Neural progenitor cell (in vitro differentiated cells): ENCODE measurements around the gene FHAD1. TPM values are rescaled to one million over a fixed set of nuclear protein-coding genes. Genes with fewer than 3 reads are reported as not detected.

Experiments used
- DNase-seq: peaks from one replicate; pipeline ENCODE4 v3.0.0-alpha.2; 2016; ENCODE audit warnings: low spot score
- H2AFZ ChIP-seq: fragments of 200-600 bp; sonication (generic); replicated peaks from 2 replicates; pipeline ENCODE4 v1.6.1; 2016; ENCODE audit warnings: antibody characterized with exemption
- H3F3A ChIP-seq: fragments of 200-600 bp; sonication (generic); 2 replicates; pipeline ENCODE4 v1.6.1; 2016; ENCODE audit warnings: antibody characterized with exemption, low read depth
- H3K27ac ChIP-seq: fragments of 200-600 bp; sonication (generic); 2 replicates; pipeline ENCODE4 v1.5.1; 2016; ENCODE audit warnings: mild to moderate bottlenecking
- H3K27me3 ChIP-seq: fragments of 200-600 bp; sonication (generic); 2 replicates; pipeline ENCODE4 v1.6.1; 2016; ENCODE audit warnings: mild to moderate bottlenecking, moderate library complexity
- H3K36me3 ChIP-seq: fragments of 200-600 bp; sonication (generic); 2 replicates; pipeline ENCODE4 v1.5.1; 2016
- H3K4me1 ChIP-seq: fragments of 200-600 bp; sonication (generic); 2 replicates; pipeline ENCODE4 v1.6.1; 2016; ENCODE audit warnings: mixed run types
- H3K4me2 ChIP-seq: fragments of 200-600 bp; sonication (generic); 2 replicates; pipeline ENCODE4 v1.6.1; 2016
- H3K4me3 ChIP-seq: fragments of 200-600 bp; sonication (generic); 2 replicates; pipeline ENCODE4 v1.5.1; 2016
- H3K79me2 ChIP-seq: fragments of 200-600 bp; sonication (generic); 2 replicates; pipeline ENCODE4 v1.6.1; 2016; ENCODE audit warnings: low read depth
- H3K9ac ChIP-seq: fragments of 200-600 bp; sonication (generic); 2 replicates; pipeline ENCODE4 v1.6.1; 2016
- H3K9me3 ChIP-seq: fragments of 200-600 bp; sonication (generic); 2 replicates; pipeline ENCODE4 v1.5.1; 2016; ENCODE audit warnings: low read depth
- H4K20me1 ChIP-seq: fragments of 200-600 bp; sonication (generic); 2 replicates; pipeline ENCODE4 v1.6.1; 2016; ENCODE audit warnings: low read depth
- H3K27ac Mint-ChIP-seq: 3 replicates; pipeline ENCODE4 v1.8.0; 2021; ENCODE audit warnings: mixed read lengths
- H3K27me3 Mint-ChIP-seq: 2 replicates; pipeline ENCODE4 v1.8.0; 2022; ENCODE audit warnings: low read depth, mild to moderate bottlenecking, inconsistent platforms, moderate library complexity, mixed read lengths; ENCODE audit not compliant: insufficient read depth
- H3K36me3 Mint-ChIP-seq: 3 replicates; pipeline ENCODE4 v1.8.0; 2021; ENCODE audit warnings: mixed read lengths
- H3K4me1 Mint-ChIP-seq: 3 replicates; pipeline ENCODE4 v1.8.0; 2021; ENCODE audit warnings: mixed read lengths
- H3K4me3 Mint-ChIP-seq: 3 replicates; pipeline ENCODE4 v1.8.0; 2021; ENCODE audit warnings: mild to moderate bottlenecking, moderate library complexity, mixed read lengths
- H3K9me3 Mint-ChIP-seq: 3 replicates; pipeline ENCODE4 v1.8.0; 2020; ENCODE audit warnings: mixed read lengths
- EZH2 ChIP-seq: fragments of 200-600 bp; sonication (generic); IDR thresholded peaks from 2 replicates; pipeline ENCODE4 v1.6.1; 2017; ENCODE audit warnings: antibody characterized with exemption, mild to moderate bottlenecking, moderate library complexity
- EZH2phosphoT487 ChIP-seq: fragments of 200-600 bp; sonication (generic); IDR thresholded peaks from 2 replicates; pipeline ENCODE4 v1.6.1; 2017; ENCODE audit warnings: antibody characterized with exemption
- total RNA-seq: library from RNA; depleted of rRNA; stranded (reverse); fragments of >200 nt; gene quantifications from 2 replicates; pipeline ENCODE4 v1.2.3, GENCODE V29; 2015; ENCODE audit warnings: low replicate concordance
- TF ChIP-seq, protein P1 (sequence below): fragments of 200-600 bp; sonication (generic); IDR thresholded peaks from 2 replicates; pipeline ENCODE4 v1.5.1; 2017; ENCODE audit warnings: antibody characterized with exemption, mild to moderate bottlenecking

The FHAD1 gene
- total RNA-seq, 1 donor from 2014 or later = 9.1 TPM

DNA sequence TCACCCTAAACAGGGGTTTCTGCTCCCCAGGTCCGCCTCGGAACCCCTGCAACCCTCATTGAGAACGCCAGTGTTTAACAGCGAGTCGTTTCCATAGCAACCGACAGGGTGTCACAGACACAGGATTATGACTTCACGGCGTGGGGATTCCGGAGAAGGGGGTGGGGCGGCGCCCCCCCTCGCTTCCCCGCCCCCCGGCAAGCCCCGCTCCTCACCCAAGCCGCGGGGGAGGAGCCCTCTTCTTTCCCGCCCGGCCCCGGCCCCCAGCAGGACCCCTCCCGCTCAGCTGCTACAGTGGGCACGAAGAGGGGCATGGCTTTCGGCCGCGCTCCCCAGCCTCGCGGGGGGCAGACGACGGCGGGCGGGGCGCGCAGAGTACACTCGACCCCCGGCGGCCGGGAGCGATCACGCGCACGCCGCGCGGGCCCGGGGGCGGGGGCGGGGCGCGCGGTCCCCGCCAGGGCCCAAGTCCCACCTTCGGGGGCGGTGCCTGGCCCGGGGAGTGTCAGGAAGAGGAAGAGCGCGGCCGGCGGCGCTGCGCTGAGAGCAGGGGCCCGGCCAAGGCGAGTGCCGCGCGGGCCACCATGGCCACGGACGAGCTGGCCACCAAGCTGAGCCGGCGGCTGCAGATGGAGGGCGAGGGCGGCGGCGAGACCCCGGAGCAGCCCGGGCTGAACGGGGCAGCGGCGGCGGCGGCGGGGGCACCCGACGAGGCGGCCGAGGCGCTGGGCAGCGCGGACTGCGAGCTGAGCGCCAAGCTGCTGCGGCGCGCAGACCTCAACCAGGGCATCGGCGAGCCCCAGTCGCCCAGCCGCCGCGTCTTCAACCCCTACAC is 162.6 kb downstream of the FHAD1 start, which contains the start of gene EFHD2:
TSS of gene EFHD2 (plus strand) at position 501 of the 835 bp plus-strand sequence. CDS start at position 585, 84 bp downstream.
- no peaks in the 10 kb centered on the region for H3K36me3 Mint-ChIP-seq
- peaks cover 31% of the 10 kb centered on the region for H3K4me1 Mint-ChIP-seq
- H3F3A ChIP-seq = peaks cover 6% of the 10 kb centered on the region
- no peaks in the 10 kb centered on the region for H3K36me3 ChIP-seq
- peak within 1 kb of the TSS; percentile 72 for H3K4me3 ChIP-seq
- H3K27ac ChIP-seq = no peak within 1 kb of the TSS
- peak; percentile 93 for DNase-seq
- H3K4me2 ChIP-seq = peak within 1 kb of the TSS; percentile 95
- peak within 1 kb of the TSS; percentile 93 for H3K27ac Mint-ChIP-seq
- peaks cover 14% of the 10 kb centered on the region for H4K20me1 ChIP-seq
- H3K9ac ChIP-seq = no peak within 1 kb of the TSS
- H3K4me3 Mint-ChIP-seq = peak within 1 kb of the TSS; percentile 90
- peaks cover 11% of the 10 kb centered on the region for H3K4me1 ChIP-seq
- H3K79me2 ChIP-seq = no peaks in the 10 kb centered on the region
- TF ChIP-seq EZH2phosphoT487 = no peak
- TF ChIP-seq, protein P1, sequence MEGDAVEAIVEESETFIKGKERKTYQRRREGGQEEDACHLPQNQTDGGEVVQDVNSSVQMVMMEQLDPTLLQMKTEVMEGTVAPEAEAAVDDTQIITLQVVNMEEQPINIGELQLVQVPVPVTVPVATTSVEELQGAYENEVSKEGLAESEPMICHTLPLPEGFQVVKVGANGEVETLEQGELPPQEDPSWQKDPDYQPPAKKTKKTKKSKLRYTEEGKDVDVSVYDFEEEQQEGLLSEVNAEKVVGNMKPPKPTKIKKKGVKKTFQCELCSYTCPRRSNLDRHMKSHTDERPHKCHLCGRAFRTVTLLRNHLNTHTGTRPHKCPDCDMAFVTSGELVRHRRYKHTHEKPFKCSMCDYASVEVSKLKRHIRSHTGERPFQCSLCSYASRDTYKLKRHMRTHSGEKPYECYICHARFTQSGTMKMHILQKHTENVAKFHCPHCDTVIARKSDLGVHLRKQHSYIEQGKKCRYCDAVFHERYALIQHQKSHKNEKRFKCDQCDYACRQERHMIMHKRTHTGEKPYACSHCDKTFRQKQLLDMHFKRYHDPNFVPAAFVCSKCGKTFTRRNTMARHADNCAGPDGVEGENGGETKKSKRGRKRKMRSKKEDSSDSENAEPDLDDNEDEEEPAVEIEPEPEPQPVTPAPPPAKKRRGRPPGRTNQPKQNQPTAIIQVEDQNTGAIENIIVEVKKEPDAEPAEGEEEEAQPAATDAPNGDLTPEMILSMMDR = no peak
- no peaks in the 10 kb centered on the region for H3K9me3 ChIP-seq
- peaks cover 54% of the 10 kb centered on the region for H3K27me3 ChIP-seq
- peak within 1 kb of the TSS; percentile 51 for H2AFZ ChIP-seq
- peaks cover 17% of the 10 kb centered on the region for H3K27me3 Mint-ChIP-seq
- H3K9me3 Mint-ChIP-seq = no peaks in the 10 kb centered on the region

DNA sequence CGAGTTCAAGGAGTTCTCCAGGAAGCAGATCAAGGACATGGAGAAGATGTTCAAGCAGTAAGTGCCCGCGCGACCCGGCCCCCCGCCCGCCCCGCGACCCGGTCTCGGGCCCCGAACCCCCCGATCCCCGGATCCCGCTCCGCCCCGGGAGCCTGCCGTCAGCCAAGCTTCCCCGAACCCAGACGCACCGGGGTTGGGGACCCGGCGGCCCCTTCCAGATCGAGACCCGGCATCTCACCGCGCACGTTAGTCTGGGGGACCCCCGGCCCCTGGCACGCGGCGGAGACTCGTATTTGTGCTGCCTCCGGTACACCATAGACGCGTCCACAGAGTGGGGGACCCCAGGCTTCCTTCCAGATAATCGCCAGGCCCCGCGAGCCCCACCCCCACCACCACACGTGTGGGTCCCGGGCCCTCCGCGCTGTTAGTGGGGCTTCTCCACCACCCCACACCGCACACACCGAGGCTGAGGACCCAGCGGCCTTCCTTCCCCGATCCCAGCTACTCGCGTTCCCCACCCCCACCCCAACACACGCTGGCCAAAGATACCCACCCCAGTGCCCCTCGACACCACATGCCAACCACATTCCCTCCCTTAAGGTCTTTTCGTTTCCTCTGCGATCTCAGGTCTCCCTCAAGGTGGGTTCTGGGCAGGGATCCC is 163.3 kb downstream of the FHAD1 start:
- Histone ChIP-seq H3K36me3 (no peaks in the 10 kb centered on the region), H3K4me3 (peak overlapping the region; percentile 72), H2AFZ (peak overlapping the region; percentile 51), H3K9me3 (no peaks in the 10 kb centered on the region), H3K4me1 (peaks cover 11% of the 10 kb centered on the region), H3K27me3 (peaks cover 54% of the 10 kb centered on the region), H3K27ac (no peak overlapping the region), H3K9ac (no peak overlapping the region), H3K4me2 (peak overlapping the region; percentile 95), H3K79me2 (no peaks in the 10 kb centered on the region), H4K20me1 (peaks cover 14% of the 10 kb centered on the region), H3F3A (peaks cover 6% of the 10 kb centered on the region)
- TF ChIP-seq, protein P1 = no peak
- no peak for TF ChIP-seq EZH2phosphoT487
- Mint-ChIP-seq H3K36me3 (peaks cover 4% of the 10 kb centered on the region), H3K4me1 (peaks cover 38% of the 10 kb centered on the region), H3K27ac (no peak overlapping the region), H3K9me3 (no peaks in the 10 kb centered on the region), H3K4me3 (peak overlapping the region; percentile 90), H3K27me3 (peaks cover 18% of the 10 kb centered on the region)
- peak; percentile 35 for DNase-seq

DNA sequence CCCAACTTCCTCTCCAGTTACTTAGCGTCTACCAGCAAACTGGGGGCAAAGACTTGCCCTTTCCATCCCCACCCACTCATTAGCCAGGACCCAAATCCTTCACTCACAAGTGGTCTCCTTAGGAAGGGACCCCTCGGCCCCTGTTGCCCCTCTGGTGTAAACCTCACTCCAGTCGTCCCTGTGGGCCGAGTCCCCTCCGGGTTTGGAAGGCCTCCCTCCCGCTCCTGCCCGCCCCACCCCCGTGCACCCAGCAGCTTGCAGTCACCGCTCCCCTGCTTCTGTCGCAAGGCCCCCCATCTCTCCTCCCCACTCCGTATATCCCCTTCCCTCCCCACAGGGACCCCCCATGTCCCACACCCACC is 163.8 kb downstream of the FHAD1 start:
- Mint-ChIP-seq H3K9me3 (no peaks in the 10 kb centered on the region), H3K27me3 (peaks cover 18% of the 10 kb centered on the region), H3K36me3 (peaks cover 4% of the 10 kb centered on the region), H3K4me1 (peaks cover 38% of the 10 kb centered on the region), H3K4me3 (peak overlapping the region; percentile 90), H3K27ac (no peak overlapping the region)
- Histone ChIP-seq H3K27me3 (peaks cover 54% of the 10 kb centered on the region), H3K9ac (no peak overlapping the region), H3F3A (peaks cover 6% of the 10 kb centered on the region), H4K20me1 (peaks cover 14% of the 10 kb centered on the region), H3K79me2 (no peaks in the 10 kb centered on the region), H3K9me3 (no peaks in the 10 kb centered on the region), H3K27ac (no peak overlapping the region), H3K36me3 (no peaks in the 10 kb centered on the region), H2AFZ (no peak overlapping the region), H3K4me1 (peaks cover 11% of the 10 kb centered on the region), H3K4me3 (peak overlapping the region; percentile 72), H3K4me2 (peak overlapping the region; percentile 95)
- DNase-seq = no peak
- TF ChIP-seq EZH2phosphoT487 (no peak), EZH2 (no peak)
- TF ChIP-seq, protein P1 = no peak
